SK-N-SH (cell line): ENCODE measurements around the gene PRKG1. TPM values are rescaled to one million over a fixed set of nuclear protein-coding genes. Genes with fewer than 3 reads are reported as not detected.
"Not testable (repeated sequence)": the region's sequence is repeated elsewhere in the genome, so short reads cannot be mapped to it uniquely, and the experiment has no call there.

ENCODE experiments used
- CTCF ChIA-PET: fragments of 300-600, 350-600 bp; formaldehyde crosslinking; extraction: SDS; loops from one replicate; lab custom pipeline; 2021; lab: Yijun Ruan, JAX
- POLR2A ChIA-PET: fragments of 350-600 bp; sonication (Branson Sonifier 250); formaldehyde crosslinking; extraction: SDS; loops from one replicate; lab custom pipeline; 2020; ENCODE audit warnings: antibody characterized with exemption, inconsistent platforms; lab: Yijun Ruan, JAX
- DNase-seq: peaks from one replicate; pipeline ENCODE4 v3.0.0; 2012
- H2AFZ ChIP-seq: fragments of 200-600 bp; sonication (generic); 2 replicates; pipeline ENCODE4 v1.8.1; 2016; ENCODE audit warnings: antibody characterized with exemption, mild to moderate bottlenecking, low read depth
- H3F3A ChIP-seq: fragments of 200-600 bp; sonication (generic); replicated peaks from 2 replicates; pipeline ENCODE3; 2016; ENCODE audit warnings: antibody characterized with exemption, mild to moderate bottlenecking; ENCODE audit not compliant: insufficient read depth
- H3K27ac ChIP-seq, 2 experiments: fragments of 200-500 bp in 1 of 2; fragments of 200-600 bp in 1 of 2; sonication (Bioruptor generic) in 1 of 2; sonication (generic), shearing (Covaris generic) in 1 of 2; 2 replicates each; pipeline versions ENCODE4 v1.5.1 to v1.6.1; 2014 to 2016; ENCODE audit warnings: low read depth in 2 of 2, inconsistent platforms in 1 of 2, low read length in 1 of 2, mild to moderate bottlenecking in 1 of 2, mixed read lengths in 1 of 2
- H3K27me3 ChIP-seq: fragments of 200-600 bp; sonication (generic), shearing (Covaris generic); 2 replicates; pipeline ENCODE4 v1.6.1; 2016; ENCODE audit warnings: mixed run types; ENCODE audit not compliant: insufficient read depth
- H3K36me3 ChIP-seq, 2 experiments: fragments of 200-500 bp in 1 of 2; fragments of 200-600 bp in 1 of 2; sonication (Bioruptor generic) in 1 of 2; sonication (generic) in 1 of 2; replicated peaks in 1 of 2; 2 replicates each; pipeline versions ENCODE3 to v1.5.1; 2014 to 2016; ENCODE audit warnings: low read length in 1 of 2, mild to moderate bottlenecking in 1 of 2; ENCODE audit not compliant: insufficient read depth in 2 of 2, control insufficient read depth in 1 of 2
- H3K4me1 ChIP-seq, 2 experiments: fragments of 200-500 bp in 1 of 2; fragments of 200-600 bp in 1 of 2; sonication (Bioruptor generic) in 1 of 2; sonication (generic), shearing (Covaris generic) in 1 of 2; 2 replicates each; pipeline versions ENCODE4 v1.5.1 to v1.6.1; 2014 to 2016; ENCODE audit warnings: low read depth in 1 of 2, low read length in 1 of 2, mixed run types in 1 of 2; ENCODE audit not compliant: insufficient read depth in 2 of 2, control insufficient read depth in 1 of 2
- H3K4me2 ChIP-seq: fragments of 200-600 bp; sonication (generic), shearing (Covaris generic); 2 replicates; pipeline ENCODE4 v1.6.1; 2017; ENCODE audit warnings: mixed run types
- H3K4me3 ChIP-seq, 2 experiments: fragments of 200-500 bp in 1 of 2; fragments of 200-600 bp in 1 of 2; sonication (Bioruptor generic) in 1 of 2; sonication (generic), shearing (Covaris generic) in 1 of 2; 2 replicates each; pipeline versions ENCODE4 v1.5.1 to v1.8.1; 2014 to 2016; ENCODE audit warnings: low read depth in 2 of 2, inconsistent platforms in 1 of 2, low read length in 1 of 2, mild to moderate bottlenecking in 1 of 2, mixed read lengths in 1 of 2, moderate library complexity in 1 of 2
- H3K79me2 ChIP-seq: fragments of 200-600 bp; sonication (generic); 2 replicates; pipeline ENCODE4 v1.8.1; 2017; ENCODE audit warnings: mild to moderate bottlenecking; ENCODE audit not compliant: insufficient read depth
- H3K9ac ChIP-seq: fragments of 200-600 bp; sonication (generic); 2 replicates; pipeline ENCODE4 v1.6.1; 2017; ENCODE audit warnings: mixed run types
- H3K9me2 ChIP-seq: fragments of 200-600 bp; sonication (generic); 2 replicates; pipeline ENCODE4 v1.6.1; 2017; ENCODE audit warnings: mixed run types
- H3K9me3 ChIP-seq: fragments of 200-600 bp; sonication (generic); 2 replicates; pipeline ENCODE4 v1.6.1; 2017; ENCODE audit warnings: mixed run types, mild to moderate bottlenecking, moderate library complexity
- H4K20me1 ChIP-seq: fragments of 200-600 bp; sonication (generic); 2 replicates; pipeline ENCODE4 v1.6.1; 2017; ENCODE audit warnings: mild to moderate bottlenecking, mixed run types; ENCODE audit not compliant: insufficient read depth
- CHD2 ChIP-seq: fragments of 150-350 bp; IDR thresholded peaks from 2 replicates; pipeline ENCODE4 v1.6.1; 2018; ENCODE audit warnings: low read length; ENCODE audit not compliant: partially characterized antibody
- EP300 ChIP-seq, 2 experiments: IDR thresholded peaks; 2 replicates each; pipeline versions ENCODE4 v1.4.0 to v1.6.1; 2012; ENCODE audit warnings: borderline replicate concordance in 1 of 2, low read depth in 1 of 2, low read length in 1 of 2
- FOSL2 ChIP-seq: IDR thresholded peaks from 2 replicates; pipeline ENCODE4 v1.4.0; 2012; ENCODE audit warnings: low read depth, mild to moderate bottlenecking, moderate library complexity, borderline replicate concordance
- GATA2 ChIP-seq: sonication (generic); formaldehyde crosslinking; IDR thresholded peaks from 2 replicates; pipeline ENCODE4 v1.5.0; 2020; ENCODE audit warnings: mild to moderate bottlenecking, missing genetic modification reagents
- JUND ChIP-seq: IDR thresholded peaks from 2 replicates; pipeline ENCODE4 v1.4.0; 2012
- MEF2A ChIP-seq: IDR thresholded peaks from 2 replicates; pipeline ENCODE4 v1.4.0; 2012; ENCODE audit warnings: low read depth, borderline replicate concordance
- MXI1 ChIP-seq: IDR thresholded peaks from 2 replicates; pipeline ENCODE4 v1.6.1; 2012; ENCODE audit warnings: mild to moderate bottlenecking, low read depth, low read length, improper control_type of control experiment
- PBX3 ChIP-seq: IDR thresholded peaks from 2 replicates; pipeline ENCODE4; 2012
- POLR2AphosphoS5 ChIP-seq: IDR thresholded peaks from 2 replicates; pipeline ENCODE4 v1.6.1; 2012; ENCODE audit warnings: low read depth, low read length
- RAD21 ChIP-seq: IDR thresholded peaks from 2 replicates; pipeline ENCODE4 v1.6.1; 2012; ENCODE audit warnings: mild to moderate bottlenecking, low read length
- RFX5 ChIP-seq: IDR thresholded peaks from 2 replicates; pipeline ENCODE4 v1.6.1; 2012; ENCODE audit warnings: mild to moderate bottlenecking, improper control_type of control experiment, low read length
- SIN3A ChIP-seq: IDR thresholded peaks from 2 replicates; pipeline ENCODE4 v1.6.1; 2012; ENCODE audit warnings: low read depth, mild to moderate bottlenecking, low read length, moderate library complexity, borderline replicate concordance
- SMC3 ChIP-seq: IDR thresholded peaks from 2 replicates; pipeline ENCODE4 v1.6.1; 2012; ENCODE audit warnings: low read depth, low read length, improper control_type of control experiment
- YY1 ChIP-seq: IDR thresholded peaks from 2 replicates; pipeline ENCODE4 v1.4.0; 2012; ENCODE audit warnings: low read depth, mild to moderate bottlenecking
- WGBS: methylation state at CpG from one replicate; pipeline ENCODE4 v1.1.6; 2017; ENCODE audit warnings: low lambda C conversion rate; 5-methylcytosine and 5-hydroxymethylcytosine counted together
- polyA plus RNA-seq, 3 experiments: library from polyadenylated mRNA; depleted of rRNA; stranded (reverse); fragments of >200 nt; gene quantifications; 2 replicates each; pipeline ENCODE4 v1.2.3, GENCODE V29; 2012
- TF ChIP-seq, protein P1 (sequence below): fragments of 150-350 bp; IDR thresholded peaks from 2 replicates; pipeline ENCODE4 v1.6.1; 2017; ENCODE audit warnings: antibody characterized with exemption, low read length, low read depth, borderline replicate concordance
- TF ChIP-seq, protein P2 (sequence below): fragments of 200-600 bp; sonication (generic); IDR thresholded peaks from 2 replicates; pipeline ENCODE4 v1.6.1; 2017; ENCODE audit warnings: antibody characterized with exemption, mild to moderate bottlenecking, moderate library complexity

Gene PRKG1
- polyA plus RNA-seq, 1 of the 3 experiments (the other 2 are of a cell fraction) = 4.1 TPM

DNA sequence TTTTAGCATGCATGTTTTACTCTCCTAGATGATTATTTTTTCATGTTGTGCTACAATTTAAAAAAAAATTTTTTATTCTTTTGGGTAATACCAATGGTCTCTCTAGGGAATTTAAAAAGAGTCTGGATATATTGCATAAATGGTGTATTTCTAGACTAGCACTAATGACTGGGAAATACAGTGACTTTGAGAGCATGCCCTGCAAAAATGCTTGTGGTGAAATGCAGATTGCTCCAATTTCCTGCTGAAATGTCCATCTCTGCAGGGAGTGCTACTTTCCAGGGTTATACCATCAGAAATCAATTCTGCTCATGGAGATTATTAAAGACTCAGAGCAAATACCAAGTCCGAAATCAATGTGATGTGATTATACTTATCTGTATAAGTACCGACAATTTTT is 186.1 kb downstream of the PRKG1 start (continued):
- TF ChIP-seq JUND = no peak
- TF ChIP-seq, protein P1, sequence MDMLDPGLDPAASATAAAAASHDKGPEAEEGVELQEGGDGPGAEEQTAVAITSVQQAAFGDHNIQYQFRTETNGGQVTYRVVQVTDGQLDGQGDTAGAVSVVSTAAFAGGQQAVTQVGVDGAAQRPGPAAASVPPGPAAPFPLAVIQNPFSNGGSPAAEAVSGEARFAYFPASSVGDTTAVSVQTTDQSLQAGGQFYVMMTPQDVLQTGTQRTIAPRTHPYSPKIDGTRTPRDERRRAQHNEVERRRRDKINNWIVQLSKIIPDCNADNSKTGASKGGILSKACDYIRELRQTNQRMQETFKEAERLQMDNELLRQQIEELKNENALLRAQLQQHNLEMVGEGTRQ = no peak

- Histone ChIP-seq H3K4me1 (no peaks in the 10 kb centered on the region), H3K9me3 (no peaks in the 10 kb centered on the region), H3K27ac (no peak overlapping the region), H3K79me2 (no peaks in the 10 kb centered on the region), H4K20me1 (no peaks in the 10 kb centered on the region), H3K4me3 (no peak overlapping the region), H3K9ac (no peak overlapping the region), H3F3A (no peaks in the 10 kb centered on the region), H3K4me2 (no peak overlapping the region), H3K27me3 (no peaks in the 10 kb centered on the region), H2AFZ (no peak overlapping the region), H3K9me2 (no peaks in the 10 kb centered on the region), H3K36me3 (no peaks in the 10 kb centered on the region)
- CTCF ChIA-PET = interaction anchor here (0.9 to 1.1 kb wide), 2 partner anchors 20 to 174 kb away, joined by 3 read pairs; no protein-coding TSS in a partner anchor
- no peak for DNase-seq
- TF ChIP-seq SMC3 = no peak
- no peak for TF ChIP-seq YY1
- no peak for TF ChIP-seq MXI1
- TF ChIP-seq RFX5 = no peak
- TF ChIP-seq POLR2AphosphoS5 = no peak
- TF ChIP-seq GATA2 (CRISPR knock-in tag) = no peak
- TF ChIP-seq CHD2 = no peak
- TF ChIP-seq, protein P2, sequence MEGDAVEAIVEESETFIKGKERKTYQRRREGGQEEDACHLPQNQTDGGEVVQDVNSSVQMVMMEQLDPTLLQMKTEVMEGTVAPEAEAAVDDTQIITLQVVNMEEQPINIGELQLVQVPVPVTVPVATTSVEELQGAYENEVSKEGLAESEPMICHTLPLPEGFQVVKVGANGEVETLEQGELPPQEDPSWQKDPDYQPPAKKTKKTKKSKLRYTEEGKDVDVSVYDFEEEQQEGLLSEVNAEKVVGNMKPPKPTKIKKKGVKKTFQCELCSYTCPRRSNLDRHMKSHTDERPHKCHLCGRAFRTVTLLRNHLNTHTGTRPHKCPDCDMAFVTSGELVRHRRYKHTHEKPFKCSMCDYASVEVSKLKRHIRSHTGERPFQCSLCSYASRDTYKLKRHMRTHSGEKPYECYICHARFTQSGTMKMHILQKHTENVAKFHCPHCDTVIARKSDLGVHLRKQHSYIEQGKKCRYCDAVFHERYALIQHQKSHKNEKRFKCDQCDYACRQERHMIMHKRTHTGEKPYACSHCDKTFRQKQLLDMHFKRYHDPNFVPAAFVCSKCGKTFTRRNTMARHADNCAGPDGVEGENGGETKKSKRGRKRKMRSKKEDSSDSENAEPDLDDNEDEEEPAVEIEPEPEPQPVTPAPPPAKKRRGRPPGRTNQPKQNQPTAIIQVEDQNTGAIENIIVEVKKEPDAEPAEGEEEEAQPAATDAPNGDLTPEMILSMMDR = no peak
- TF ChIP-seq RAD21 = no peak
- no peak for TF ChIP-seq PBX3
- no peak for TF ChIP-seq SIN3A
- no peak for TF ChIP-seq EP300 (IDR thresholded peaks at IDR 0.05; ENCODE audit: borderline replicate concordance in 1 of 2, low read depth in 1 of 2, low read length in 1 of 2)
- TF ChIP-seq, protein P1 = no peak
- TF ChIP-seq FOSL2 = no peak
- no peak for TF ChIP-seq MEF2A
- POLR2A ChIA-PET = no interaction called here
- WGBS = 80% methylated on average over 3 of the region's 3 CpGs
Observed at GRCh38 chr10:51266496-51266895, 192.2 kb downstream of the PRKG1 start.

- 85% methylated on average over 8 of the region's 8 CpGs for WGBS
Observed at GRCh38 chr10:51267980-51268570, 193.8 kb downstream of the PRKG1 start.

More at GRCh38 chr10:51267980-51268570, 193.8 kb downstream of the PRKG1 start:
- H3F3A ChIP-seq, H4K20me1 ChIP-seq, H3K9me2 ChIP-seq, DNase-seq, H3K36me3 ChIP-seq, H3K4me1 ChIP-seq, H3K4me2 ChIP-seq, CTCF ChIA-PET, H2AFZ ChIP-seq, H3K4me3 ChIP-seq, POLR2A ChIA-PET, H3K9me3 ChIP-seq, H3K27me3 ChIP-seq, H3K27ac ChIP-seq, H3K9ac ChIP-seq, H3K79me2 ChIP-seq: not testable (repeated sequence)
